ENCODE measurements around the gene CD22. TPM values are rescaled to one million over a fixed set of nuclear protein-coding genes. Genes with fewer than 3 reads are reported as not detected.

Gene CD22
- total RNA-seq, 1 experiment from 2014 or later, result 454 TPM

- Histone ChIP-seq H3K79me2 (ENCODE audit: low read length) (peaks cover 7% of the 10 kb centered on the region; the same call in 1 of the 2 replicates), H3K27me3 (ENCODE audit: low read length) (no peaks in the 10 kb centered on the region), H3K9me2 (replicated peaks; ENCODE audit: insufficient read depth, low read length) (no peaks in the 10 kb centered on the region), H2AFZ (ENCODE audit: low read length) (no peak overlapping the region), H3K9ac (ENCODE audit: low read length) (no peak overlapping the region), H4K20me1 (ENCODE audit: insufficient read depth, low read depth, low read length) (peaks cover 33% of the 10 kb centered on the region; the same call in 1 of the 2 replicates), H3K4me1 (ENCODE audit: low read length) (peaks cover 28% of the 10 kb centered on the region), H3K36me3 (ENCODE audit: insufficient read depth, low read length) (peaks cover 46% of the 10 kb centered on the region), H3K9me3 (ENCODE audit: low read length) (no peaks in the 10 kb centered on the region), H3K27ac (ENCODE audit: low read length) (no peak overlapping the region), H3K4me2 (ENCODE audit: low read depth, low read length, poor library complexity, severe bottlenecking) (no peak overlapping the region), H3K4me3 (ENCODE audit: low read length) (no peak overlapping the region)
- DNase-seq, result no peak
These were observed 7.4 kb downstream of the CD22 start for GRCh38 chr19:35336166-35336955.

- H4K20me1 ChIP-seq (ENCODE audit: insufficient read depth, low read depth, low read length), result peaks cover 31% of the 10 kb centered on the region; the same call in 1 of the 2 replicates
- H3K27me3 ChIP-seq (ENCODE audit: low read length), result no peaks in the 10 kb centered on the region
- H3K9me3 ChIP-seq (ENCODE audit: low read length), result no peaks in the 10 kb centered on the region
- H3K4me3 ChIP-seq (ENCODE audit: low read length), result no peak overlapping the region
- H3K4me2 ChIP-seq (ENCODE audit: low read depth, low read length, poor library complexity, severe bottlenecking), result no peak overlapping the region
- H3K9me2 ChIP-seq (replicated peaks; ENCODE audit: insufficient read depth, low read length), result no peaks in the 10 kb centered on the region
- H3K9ac ChIP-seq (ENCODE audit: low read length), result no peak overlapping the region
- DNase-seq, result no peak
- H2AFZ ChIP-seq (ENCODE audit: low read length), result no peak overlapping the region
- H3K4me1 ChIP-seq (ENCODE audit: low read length), result peaks cover 18% of the 10 kb centered on the region
- peaks cover 43% of the 10 kb centered on the region for H3K36me3 ChIP-seq (ENCODE audit: insufficient read depth, low read length)
- H3K79me2 ChIP-seq (ENCODE audit: low read length), result peaks cover 4% of the 10 kb centered on the region; the same call in 1 of the 2 replicates
- no peak overlapping the region for H3K27ac ChIP-seq (ENCODE audit: low read length)
These were observed 8.4 kb downstream of the CD22 start for GRCh38 chr19:35337097-35337983.

- Histone ChIP-seq H3K4me3 (ENCODE audit: low read length) (no peak overlapping the region), H3K9me2 (replicated peaks; ENCODE audit: insufficient read depth, low read length) (no peaks in the 10 kb centered on the region), H3K27me3 (ENCODE audit: low read length) (no peaks in the 10 kb centered on the region), H3K4me2 (ENCODE audit: low read depth, low read length, poor library complexity, severe bottlenecking) (no peak overlapping the region), H3K27ac (ENCODE audit: low read length) (no peak overlapping the region), H3K79me2 (ENCODE audit: low read length) (no peaks in the 10 kb centered on the region), H3K36me3 (ENCODE audit: insufficient read depth, low read length) (peaks cover 37% of the 10 kb centered on the region), H2AFZ (ENCODE audit: low read length) (no peak overlapping the region), H3K9me3 (ENCODE audit: low read length) (no peaks in the 10 kb centered on the region), H3K4me1 (ENCODE audit: low read length) (peaks cover 12% of the 10 kb centered on the region), H3K9ac (ENCODE audit: low read length) (no peak overlapping the region), H4K20me1 (ENCODE audit: insufficient read depth, low read depth, low read length) (peaks cover 28% of the 10 kb centered on the region; the same call in 1 of the 2 replicates)
- no peak for DNase-seq
These were observed 9.0 kb downstream of the CD22 start for GRCh38 chr19:35337984-35338296.

GRCh38 chr19:35340431-35340830 is 11.4 kb downstream of the CD22 start:
- DNase-seq, result no peak
- Histone ChIP-seq H3K4me2 (ENCODE audit: low read depth, low read length, poor library complexity, severe bottlenecking) (no peak overlapping the region), H2AFZ (ENCODE audit: low read length) (no peak overlapping the region), H3K9me3 (ENCODE audit: low read length) (no peaks in the 10 kb centered on the region), H3K9me2 (replicated peaks; ENCODE audit: insufficient read depth, low read length) (no peaks in the 10 kb centered on the region), H3K27ac (ENCODE audit: low read length) (no peak overlapping the region), H3K4me1 (ENCODE audit: low read length) (peaks cover 15% of the 10 kb centered on the region), H4K20me1 (ENCODE audit: insufficient read depth, low read depth, low read length) (peaks cover 17% of the 10 kb centered on the region; the same call in 1 of the 2 replicates), H3K4me3 (ENCODE audit: low read length) (no peak overlapping the region), H3K9ac (ENCODE audit: low read length) (no peak overlapping the region), H3K79me2 (ENCODE audit: low read length) (no peaks in the 10 kb centered on the region), H3K27me3 (ENCODE audit: low read length) (no peaks in the 10 kb centered on the region), H3K36me3 (ENCODE audit: insufficient read depth, low read length) (peaks cover 30% of the 10 kb centered on the region)

GRCh38 chr19:35341006-35341405 is 12.0 kb downstream of the CD22 start:
- Histone ChIP-seq H4K20me1 (ENCODE audit: insufficient read depth, low read depth, low read length) (peaks cover 17% of the 10 kb centered on the region; the same call in 1 of the 2 replicates), H3K9me2 (replicated peaks; ENCODE audit: insufficient read depth, low read length) (no peaks in the 10 kb centered on the region), H3K4me2 (ENCODE audit: low read depth, low read length, poor library complexity, severe bottlenecking) (no peak overlapping the region), H3K4me1 (ENCODE audit: low read length) (peaks cover 20% of the 10 kb centered on the region), H2AFZ (ENCODE audit: low read length) (no peak overlapping the region), H3K36me3 (ENCODE audit: insufficient read depth, low read length) (peaks cover 28% of the 10 kb centered on the region), H3K79me2 (ENCODE audit: low read length) (no peaks in the 10 kb centered on the region), H3K27ac (ENCODE audit: low read length) (no peak overlapping the region), H3K9ac (ENCODE audit: low read length) (no peak overlapping the region), H3K27me3 (ENCODE audit: low read length) (no peaks in the 10 kb centered on the region), H3K4me3 (ENCODE audit: low read length) (no peak overlapping the region), H3K9me3 (ENCODE audit: low read length) (no peaks in the 10 kb centered on the region)
- DNase-seq, result no peak

GRCh38 chr19:35341565-35342225 is 12.7 kb downstream of the CD22 start:
- H3K9ac ChIP-seq (ENCODE audit: low read length), result no peak overlapping the region
- H3K27me3 ChIP-seq (ENCODE audit: low read length), result no peaks in the 10 kb centered on the region
- no peaks in the 10 kb centered on the region for H3K9me3 ChIP-seq (ENCODE audit: low read length)
- H3K79me2 ChIP-seq (ENCODE audit: low read length), result no peaks in the 10 kb centered on the region
- H3K4me3 ChIP-seq (ENCODE audit: low read length), result no peak overlapping the region
- H3K9me2 ChIP-seq (replicated peaks; ENCODE audit: insufficient read depth, low read length), result no peaks in the 10 kb centered on the region
- H4K20me1 ChIP-seq (ENCODE audit: insufficient read depth, low read depth, low read length), result peaks cover 21% of the 10 kb centered on the region; the same call in 1 of the 2 replicates
- DNase-seq, result no peak
- H3K4me1 ChIP-seq (ENCODE audit: low read length), result peaks cover 27% of the 10 kb centered on the region
- H3K36me3 ChIP-seq (ENCODE audit: insufficient read depth, low read length), result peaks cover 28% of the 10 kb centered on the region
- no peak overlapping the region for H3K4me2 ChIP-seq (ENCODE audit: low read depth, low read length, poor library complexity, severe bottlenecking)
- no peak overlapping the region for H2AFZ ChIP-seq (ENCODE audit: low read length)
- H3K27ac ChIP-seq (ENCODE audit: low read length), result no peak overlapping the region

GRCh38 chr19:35342430-35342829 is 13.4 kb downstream of the CD22 start:
- no peaks in the 10 kb centered on the region for H3K79me2 ChIP-seq (ENCODE audit: low read length)
- H3K27ac ChIP-seq (ENCODE audit: low read length), result no peak overlapping the region
- H3K36me3 ChIP-seq (ENCODE audit: insufficient read depth, low read length), result peaks cover 28% of the 10 kb centered on the region
- H3K9ac ChIP-seq (ENCODE audit: low read length), result no peak overlapping the region
- H3K4me3 ChIP-seq (ENCODE audit: low read length), result no peak overlapping the region
- no peaks in the 10 kb centered on the region for H3K27me3 ChIP-seq (ENCODE audit: low read length)
- H3K4me2 ChIP-seq (ENCODE audit: low read depth, low read length, poor library complexity, severe bottlenecking), result no peak overlapping the region
- peaks cover 35% of the 10 kb centered on the region for H3K4me1 ChIP-seq (ENCODE audit: low read length)
- no peaks in the 10 kb centered on the region for H3K9me3 ChIP-seq (ENCODE audit: low read length)
- no peak for DNase-seq
- H4K20me1 ChIP-seq (ENCODE audit: insufficient read depth, low read depth, low read length), result peaks cover 21% of the 10 kb centered on the region; the same call in 1 of the 2 replicates
- H2AFZ ChIP-seq (ENCODE audit: low read length), result no peak overlapping the region
- H3K9me2 ChIP-seq (replicated peaks; ENCODE audit: insufficient read depth, low read length), result no peaks in the 10 kb centered on the region

All from Karpas-422 (cell line).